Psoas muscle (tissue), 8 donors: ENCODE results near the gene VASH2. TPM values are rescaled to one million over a fixed set of nuclear protein-coding genes. Genes with fewer than 3 reads are reported as not detected.
"Not testable (repeated sequence)": the region's sequence is repeated elsewhere in the genome, so short reads cannot be mapped to it uniquely, and the experiment has no call there.

ENCODE experiments used
- ATAC-seq, 4 donors: fragments of 200-7000 bp; cut with Tn5 transposase; one replicate each; pipeline ENCODE4 v1.9.1; 2020; ENCODE audit warnings: moderate library complexity in 3 of 4, mild to moderate bottlenecking in 2 of 4
- DNase-seq, 2 donors: peaks; one replicate each; pipeline ENCODE4 v3.0.0-alpha.2; 2020
- H3K27ac ChIP-seq: fragments of 200-600 bp; one replicate; pipeline ENCODE4 v1.8.0; 2022
- H3K27me3 ChIP-seq, 3 donors: fragments of 200-600 bp in 1 of 3; one replicate each; pipeline versions ENCODE4 v1.6.1 to v1.8.0; 2013 to 2022; ENCODE audit warnings: low read length in 2 of 3, mild to moderate bottlenecking in 2 of 3, moderate library complexity in 1 of 3; ENCODE audit not compliant: insufficient read depth in 3 of 3
- H3K36me3 ChIP-seq, 2 donors: fragments of 200-600 bp in 1 of 2; one replicate each; pipeline versions ENCODE4 v1.6.1 to v1.8.0; 2013 to 2022; ENCODE audit warnings: low read depth in 1 of 2, mild to moderate bottlenecking in 1 of 2, moderate library complexity in 1 of 2; ENCODE audit not compliant: insufficient read depth in 1 of 2
- H3K4me1 ChIP-seq: fragments of 200-600 bp; one replicate; pipeline ENCODE4 v1.8.0; 2022
- H3K4me3 ChIP-seq: fragments of 200-600 bp; one replicate; pipeline ENCODE4 v1.8.0; 2022; ENCODE audit warnings: mild to moderate bottlenecking
- H3K9me3 ChIP-seq: fragments of 200-600 bp; one replicate; pipeline ENCODE4 v1.8.0; 2022
- WGBS, 3 donors: extraction: QIAGEN DNeasy Blood & Tissue Kit; methylation state at CpG; one replicate each; pipeline versions ENCODE4 v1.1.6 to v1.1.7; 2013; 5-methylcytosine and 5-hydroxymethylcytosine counted together
- intact Hi-C, 2 donors: fragments of 100-400 bp; cut with DNase I; formaldehyde crosslinking; loops; one replicate each; pipeline versions ENCODE4 v1.11.0 to v1.14.2; 2022
- polyA plus RNA-seq, 3 donors: library from polyadenylated mRNA; stranded (reverse); fragments of 200-250 nt; gene quantifications; one replicate each; pipeline ENCODE4 v1.2.3, GENCODE V29; 2013
- total RNA-seq, 4 donors: library from RNA; stranded (reverse); fragmentation: NEBNext Ultra II Directional in 2 of 4; extraction: Animal tissue kit (Norgen Biotek cat#: 25700) in 2 of 4; gene quantifications; one replicate each; pipeline versions ENCODE4 v1.2.1 to v1.2.4, GENCODE V29; 2021 to 2023
- TF ChIP-seq, protein P1 (sequence below): fragments of 200-600 bp; IDR thresholded peaks from one replicate; pipeline ENCODE4 v1.8.0; 2022; ENCODE audit warnings: antibody characterized with exemption
- donor health status: healthy with polysubstance abuse.
- donor health status: DM: no; HTN: no; CAD: no; lungs with moderate emphysema.
- donor health status: Bipolar disorder and iron deficiency.
- donor health status: healthy.
- donor health status: DM: yes; HTN: yes; CAD: no.
- donor health status: DM: no; HTN: no; CAD: no.
- donor health status: DM: no; HTN: no; CAD: no.
- donor health status: DM: yes; HTN: yes; CAD: no.

Gene VASH2
- total and polyA plus RNA-seq, 7 donors = 0.09 to 1.6 (median 0.17) TPM

- no peaks in the 10 kb centered on the region for H3K27me3 ChIP-seq
- no peak overlapping the region for H3K27ac ChIP-seq
- TF ChIP-seq, protein P1, sequence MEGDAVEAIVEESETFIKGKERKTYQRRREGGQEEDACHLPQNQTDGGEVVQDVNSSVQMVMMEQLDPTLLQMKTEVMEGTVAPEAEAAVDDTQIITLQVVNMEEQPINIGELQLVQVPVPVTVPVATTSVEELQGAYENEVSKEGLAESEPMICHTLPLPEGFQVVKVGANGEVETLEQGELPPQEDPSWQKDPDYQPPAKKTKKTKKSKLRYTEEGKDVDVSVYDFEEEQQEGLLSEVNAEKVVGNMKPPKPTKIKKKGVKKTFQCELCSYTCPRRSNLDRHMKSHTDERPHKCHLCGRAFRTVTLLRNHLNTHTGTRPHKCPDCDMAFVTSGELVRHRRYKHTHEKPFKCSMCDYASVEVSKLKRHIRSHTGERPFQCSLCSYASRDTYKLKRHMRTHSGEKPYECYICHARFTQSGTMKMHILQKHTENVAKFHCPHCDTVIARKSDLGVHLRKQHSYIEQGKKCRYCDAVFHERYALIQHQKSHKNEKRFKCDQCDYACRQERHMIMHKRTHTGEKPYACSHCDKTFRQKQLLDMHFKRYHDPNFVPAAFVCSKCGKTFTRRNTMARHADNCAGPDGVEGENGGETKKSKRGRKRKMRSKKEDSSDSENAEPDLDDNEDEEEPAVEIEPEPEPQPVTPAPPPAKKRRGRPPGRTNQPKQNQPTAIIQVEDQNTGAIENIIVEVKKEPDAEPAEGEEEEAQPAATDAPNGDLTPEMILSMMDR = no peak
- DNase-seq = no peak
- H3K4me3 ChIP-seq = no peak overlapping the region
- intact Hi-C loops = no loop called here
- H3K9me3 ChIP-seq = no peaks in the 10 kb centered on the region
- H3K36me3 ChIP-seq = no peaks in the 10 kb centered on the region
- 86 to 98% (median 88%) methylated on average over 2 of the region's 3 CpGs for WGBS, 3 donors
- no peaks in the 10 kb centered on the region for H3K4me1 ChIP-seq
- ATAC-seq = no peak
These were observed 41.4 kb upstream of the VASH2 start for GRCh38 chr1:212908971-212909370.

GRCh38 chr1:212909652-212910063 is 40.7 kb upstream of the VASH2 start:
- no peak overlapping the region for H3K4me3 ChIP-seq
- 93 to 95% (median 94%) methylated on average over 3 of the region's 3 CpGs for WGBS, 3 donors
- no peaks in the 10 kb centered on the region for H3K4me1 ChIP-seq
- no peaks in the 10 kb centered on the region for H3K9me3 ChIP-seq
- TF ChIP-seq, protein P1 = no peak
- H3K27me3 ChIP-seq = no peaks in the 10 kb centered on the region
- no peak for DNase-seq
- intact Hi-C loops = no loop called here
- no peak for ATAC-seq
- H3K27ac ChIP-seq = no peak overlapping the region
- no peaks in the 10 kb centered on the region for H3K36me3 ChIP-seq

GRCh38 chr1:212910213-212910612 is 40.1 kb upstream of the VASH2 start:
- H3K27me3 ChIP-seq, H3K9me3 ChIP-seq, H3K27ac ChIP-seq, H3K4me3 ChIP-seq, intact Hi-C loops, ATAC-seq, DNase-seq, H3K36me3 ChIP-seq, H3K4me1 ChIP-seq: not testable (repeated sequence)
- WGBS, 3 donors = 62 to 80% (median 73%) methylated on average over 4 to 8 of the region's 10 CpGs

GRCh38 chr1:212913638-212914037 is 36.7 kb upstream of the VASH2 start:
- ATAC-seq, H3K27ac ChIP-seq, intact Hi-C loops, H3K4me1 ChIP-seq, H3K36me3 ChIP-seq, H3K4me3 ChIP-seq, H3K27me3 ChIP-seq, DNase-seq, H3K9me3 ChIP-seq: not testable (repeated sequence)
- 86 to 91% (median 89%) methylated on average over 2 to 3 of the region's 3 CpGs for WGBS, 3 donors

DNA sequence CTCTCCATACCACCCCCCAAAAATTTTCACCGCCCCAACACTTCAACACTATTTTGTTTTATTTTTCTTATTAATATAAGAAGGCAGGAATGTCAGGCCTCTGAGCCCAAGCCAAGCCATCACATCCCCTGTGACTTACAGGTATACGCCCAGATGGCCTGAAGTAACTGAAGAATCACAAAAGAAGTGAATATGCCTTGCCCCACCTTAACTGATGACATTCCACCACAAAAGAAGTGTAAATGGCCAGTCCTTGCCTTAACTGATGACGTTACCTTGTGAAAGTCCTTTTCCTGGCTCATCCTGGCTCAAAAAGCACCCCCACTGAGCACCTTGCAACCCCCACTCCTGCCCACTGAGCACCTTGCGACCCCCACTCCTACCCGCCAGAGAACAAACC is 36.2 kb upstream of the VASH2 start:
- 85 to 88% (median 87%) methylated on average over 2 to 4 of the region's 5 CpGs for WGBS, 3 donors
- H3K36me3 ChIP-seq, H3K27me3 ChIP-seq, H3K27ac ChIP-seq, H3K4me3 ChIP-seq, ATAC-seq, H3K4me1 ChIP-seq, intact Hi-C loops, DNase-seq, H3K9me3 ChIP-seq: not testable (repeated sequence)

DNA sequence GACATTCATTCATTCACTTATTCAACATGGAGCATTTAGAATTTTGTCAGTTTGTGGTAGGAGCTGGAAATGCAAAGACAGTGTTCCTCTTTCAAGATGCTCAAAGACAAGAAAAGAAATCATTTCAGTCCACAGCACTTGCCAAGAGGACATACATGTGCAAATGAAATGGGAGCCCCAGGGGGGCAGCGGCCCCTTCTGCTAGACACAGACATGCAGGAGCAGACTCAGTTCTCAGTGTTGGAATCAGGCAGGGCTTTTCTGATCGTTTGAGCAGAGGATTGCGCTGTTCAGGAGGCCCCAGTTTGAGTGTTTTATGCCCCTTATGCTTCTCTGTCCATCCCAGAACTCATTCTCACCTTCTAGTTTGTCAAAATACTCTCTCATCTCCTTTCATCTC is 35.6 kb upstream of the VASH2 start:
- peaks cover 3% of the 10 kb centered on the region for H3K4me1 ChIP-seq
- TF ChIP-seq, protein P1 = no peak
- no peaks in the 10 kb centered on the region for H3K27me3 ChIP-seq
- DNase-seq = no peak
- no peak for ATAC-seq
- intact Hi-C loops = no loop called here
- H3K9me3 ChIP-seq = no peaks in the 10 kb centered on the region
- WGBS, 3 donors = 64 to 67% (median 65%) methylated on average over 3 of the region's 3 CpGs
- H3K36me3 ChIP-seq = no peaks in the 10 kb centered on the region
- no peak overlapping the region for H3K4me3 ChIP-seq
- H3K27ac ChIP-seq = no peak overlapping the region
